GM18526 (cell line): ENCODE data around the gene EBI3.

Source experiments
- POLR2A ChIP-seq: IDR thresholded peaks from 3 replicates; pipeline ENCODE4 v1.6.1; 2011; ENCODE audit not compliant: insufficient read length; ENCODE audit errors: extremely low read depth

EBI3 gene

GRCh38 chr19:4229179-4229931 lies at the start of gene EBI3:
Gene EBI3, plus strand, starts transcription at chr19:4229523. Its CDS starts 28 bp downstream, at chr19:4229551.
- TF ChIP-seq POLR2A = peak; percentile 32

- no peak for TF ChIP-seq POLR2A
These were observed 48.2 kb upstream of the EBI3 start for GRCh38 chr19:4181053-4181508.

GRCh38 chr19:4182084-4182810 lies 47.1 kb upstream of the EBI3 start, which contains the start of the genes ANKRD24 and SIRT6:
Gene ANKRD24, plus strand, starts transcription at chr19:4182689. Its CDS starts 3,737 bp downstream, at chr19:4186426.
Gene SIRT6, minus strand, starts transcription at chr19:4182563. Its CDS starts 24 bp downstream, at chr19:4182539.
- peak; percentile 77 for TF ChIP-seq POLR2A

GRCh38 chr19:4183967-4184717 lies 45.2 kb upstream of the EBI3 start:
- TF ChIP-seq POLR2A = no peak

GRCh38 chr19:4184718-4185352 lies 44.5 kb upstream of the EBI3 start:
- no peak for TF ChIP-seq POLR2A

GRCh38 chr19:4185413-4186086 lies 43.8 kb upstream of the EBI3 start:
- TF ChIP-seq POLR2A = no peak

- no peak for TF ChIP-seq POLR2A
These were observed 43.0 kb upstream of the EBI3 start for GRCh38 chr19:4186087-4186993.

- TF ChIP-seq POLR2A = no peak
These were observed 41.8 kb upstream of the EBI3 start for GRCh38 chr19:4187313-4188122.

GRCh38 chr19:4189641-4190040 lies 39.7 kb upstream of the EBI3 start:
- no peak for TF ChIP-seq POLR2A

- TF ChIP-seq POLR2A = no peak
These were observed 35.0 kb upstream of the EBI3 start for GRCh38 chr19:4194353-4194752.

GRCh38 chr19:4196009-4196408 lies 33.3 kb upstream of the EBI3 start:
- no peak for TF ChIP-seq POLR2A

- TF ChIP-seq POLR2A = no peak
These were observed 32.7 kb upstream of the EBI3 start for GRCh38 chr19:4196587-4197148.
